ENCODE results near the gene MTERF4.

MTERF4 gene

GRCh38 chr2:241081190-241081642, 20.9 kb downstream of the MTERF4 start:
- Histone ChIP-seq H3K27me3 (replicated peaks; ENCODE audit: insufficient read depth, low read length) (no peaks in the 10 kb centered on the region), H3K36me3 (replicated peaks; ENCODE audit: insufficient read depth, low read length) (no peaks in the 10 kb centered on the region), H3K4me2 (ENCODE audit: low read depth, low read length) (no peak overlapping the region), H4K20me1 (ENCODE audit: insufficient read depth, low read length) (no peaks in the 10 kb centered on the region), H3K9me3 (replicated peaks; ENCODE audit: insufficient read depth, low read length) (no peaks in the 10 kb centered on the region), H3K4me3 (ENCODE audit: low read length) (no peak overlapping the region), H3K4me1 (ENCODE audit: low read length) (no peaks in the 10 kb centered on the region), H3F3A (ENCODE audit: insufficient read depth, low read length) (no peaks in the 10 kb centered on the region), H3K27ac (ENCODE audit: low read length) (no peak overlapping the region), H3K9ac (ENCODE audit: low read length) (no peak overlapping the region), H3K79me2 (ENCODE audit: low read length) (no peaks in the 10 kb centered on the region), H2AFZ (ENCODE audit: low read length) (no peak overlapping the region), H3K9me2 (replicated peaks; ENCODE audit: insufficient read depth, low read length) (no peaks in the 10 kb centered on the region)
- no peak for TF ChIP-seq EZH2phosphoT487 (IDR thresholded peaks at IDR 0.05; ENCODE audit: low read length)
- no peak for TF ChIP-seq CTCF (IDR thresholded peaks at IDR 0.05; ENCODE audit: low read length)
- TF ChIP-seq EZH2 (optimal IDR thresholded peaks at IDR 0.05; ENCODE audit: low read depth, low read length): no peak
- no peak for DNase-seq

DNA sequence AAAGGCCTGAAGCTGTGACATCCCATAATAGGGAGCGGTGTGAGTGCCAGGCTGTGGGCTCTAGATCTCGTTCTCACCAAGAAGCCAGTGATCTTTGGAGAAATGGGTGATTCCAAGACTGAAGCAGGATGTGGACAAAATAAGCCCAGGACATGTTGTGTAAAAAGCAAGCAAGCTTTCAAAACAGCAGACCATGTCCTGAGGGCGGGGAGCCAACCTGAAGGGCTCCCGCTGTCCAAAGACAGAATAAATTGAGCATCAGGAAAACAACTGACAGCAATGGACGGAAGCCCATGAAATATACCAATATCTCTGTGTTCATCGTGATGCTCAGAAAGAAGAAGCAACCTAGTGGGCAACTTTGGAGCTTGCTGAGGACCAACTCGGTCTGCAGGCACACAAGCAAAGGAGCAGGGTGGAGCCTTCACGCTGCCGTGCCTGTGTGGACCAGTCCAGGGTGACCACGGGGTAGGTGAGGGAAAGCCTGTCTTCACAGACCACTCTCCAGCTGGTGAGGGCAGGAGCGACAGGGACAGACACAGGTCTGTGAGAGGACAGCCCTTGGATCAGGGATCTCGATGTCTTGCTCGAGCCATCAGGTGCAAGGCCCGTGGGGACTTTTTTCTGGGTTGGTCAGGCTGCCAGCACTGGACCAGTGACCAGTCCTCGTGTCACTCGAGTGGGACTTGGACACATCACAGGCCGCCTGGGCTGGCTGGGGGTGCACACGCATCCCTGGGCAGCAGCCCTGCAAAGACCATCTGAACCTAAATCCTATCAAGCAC, 21.5 kb downstream of the MTERF4 start:
- Histone ChIP-seq H3K4me3 (ENCODE audit: low read length) (no peak overlapping the region), H3K9me3 (replicated peaks; ENCODE audit: insufficient read depth, low read length) (no peaks in the 10 kb centered on the region), H3F3A (ENCODE audit: insufficient read depth, low read length) (no peaks in the 10 kb centered on the region), H3K36me3 (replicated peaks; ENCODE audit: insufficient read depth, low read length) (no peaks in the 10 kb centered on the region), H3K9ac (ENCODE audit: low read length) (no peak overlapping the region), H3K79me2 (ENCODE audit: low read length) (no peaks in the 10 kb centered on the region), H3K27ac (ENCODE audit: low read length) (no peak overlapping the region), H3K4me1 (ENCODE audit: low read length) (no peaks in the 10 kb centered on the region), H3K4me2 (ENCODE audit: low read depth, low read length) (no peak overlapping the region), H2AFZ (ENCODE audit: low read length) (no peak overlapping the region), H4K20me1 (ENCODE audit: insufficient read depth, low read length) (no peaks in the 10 kb centered on the region), H3K9me2 (replicated peaks; ENCODE audit: insufficient read depth, low read length) (no peaks in the 10 kb centered on the region), H3K27me3 (replicated peaks; ENCODE audit: insufficient read depth, low read length) (no peaks in the 10 kb centered on the region)
- TF ChIP-seq CTCF (IDR thresholded peaks at IDR 0.05; ENCODE audit: low read length) (no peak), EZH2 (optimal IDR thresholded peaks at IDR 0.05; ENCODE audit: low read depth, low read length) (no peak), EZH2phosphoT487 (IDR thresholded peaks at IDR 0.05; ENCODE audit: low read length) (no peak)
- DNase-seq: no peak

- no peak overlapping the region for H3K4me3 ChIP-seq (ENCODE audit: low read length)
- no peak for TF ChIP-seq EZH2phosphoT487 (IDR thresholded peaks at IDR 0.05; ENCODE audit: low read length)
- TF ChIP-seq EZH2 (optimal IDR thresholded peaks at IDR 0.05; ENCODE audit: low read depth, low read length): no peak
- no peak for TF ChIP-seq CTCF (IDR thresholded peaks at IDR 0.05; ENCODE audit: low read length)
- no peak for DNase-seq
- H3K9me2 ChIP-seq (replicated peaks; ENCODE audit: insufficient read depth, low read length): no peaks in the 10 kb centered on the region
- no peaks in the 10 kb centered on the region for H3F3A ChIP-seq (ENCODE audit: insufficient read depth, low read length)
- no peaks in the 10 kb centered on the region for H3K9me3 ChIP-seq (replicated peaks; ENCODE audit: insufficient read depth, low read length)
- H3K4me2 ChIP-seq (ENCODE audit: low read depth, low read length): no peak overlapping the region
- no peaks in the 10 kb centered on the region for H3K79me2 ChIP-seq (ENCODE audit: low read length)
- no peaks in the 10 kb centered on the region for H3K36me3 ChIP-seq (replicated peaks; ENCODE audit: insufficient read depth, low read length)
- no peaks in the 10 kb centered on the region for H3K27me3 ChIP-seq (replicated peaks; ENCODE audit: insufficient read depth, low read length)
- H3K4me1 ChIP-seq (ENCODE audit: low read length): no peaks in the 10 kb centered on the region
- H2AFZ ChIP-seq (ENCODE audit: low read length): no peak overlapping the region
- no peaks in the 10 kb centered on the region for H4K20me1 ChIP-seq (ENCODE audit: insufficient read depth, low read length)
- no peak overlapping the region for H3K9ac ChIP-seq (ENCODE audit: low read length)
- no peak overlapping the region for H3K27ac ChIP-seq (ENCODE audit: low read length)
Measured at GRCh38 chr2:241074901-241075540, 27.1 kb downstream of the MTERF4 start.

All from MM.1S (cell line).